Vagina (tissue), 2 donors: ENCODE data around the gene CCDC102A.

Experiments used
- CTCF ChIP-seq, 3 experiments: fragments of 450-650 bp in 2 of 3; fragments of 200-600 bp in 1 of 3; sonication (generic) in 1 of 3; IDR thresholded peaks; one replicate each; pipeline ENCODE4 v1.5.1; 2017 to 2019; ENCODE audit warnings: antibody characterized with exemption in 3 of 3, mild to moderate bottlenecking in 2 of 3, moderate library complexity in 2 of 3
- POLR2A ChIP-seq, 2 donors: fragments of 450-650 bp; IDR thresholded peaks; one replicate each; pipeline ENCODE4 v1.6.1; 2017; ENCODE audit warnings: antibody characterized with exemption in 2 of 2, mild to moderate bottlenecking in 2 of 2, moderate library complexity in 2 of 2
- POLR2AphosphoS5 ChIP-seq, 2 donors: sonication (generic); formaldehyde crosslinking; IDR thresholded peaks; one replicate each; pipeline ENCODE4 v1.9.0; 2017; ENCODE audit warnings: antibody characterized with exemption in 2 of 2, mild to moderate bottlenecking in 2 of 2, low read depth in 1 of 2; ENCODE audit not compliant: insufficient read depth in 1 of 2

GRCh38 chr16:57483725-57484514 lies 52.5 kb downstream of the CCDC102A start:
- TF ChIP-seq CTCF (IDR thresholded peaks at IDR 0.05) (no peak), POLR2AphosphoS5 (IDR thresholded peaks at IDR 0.05; ENCODE audit: insufficient read depth in 1 of 2, low read depth in 1 of 2) (no peak), POLR2A (IDR thresholded peaks at IDR 0.05) (no peak)
